ENCODE results near the gene FRMD4A.

DNA sequence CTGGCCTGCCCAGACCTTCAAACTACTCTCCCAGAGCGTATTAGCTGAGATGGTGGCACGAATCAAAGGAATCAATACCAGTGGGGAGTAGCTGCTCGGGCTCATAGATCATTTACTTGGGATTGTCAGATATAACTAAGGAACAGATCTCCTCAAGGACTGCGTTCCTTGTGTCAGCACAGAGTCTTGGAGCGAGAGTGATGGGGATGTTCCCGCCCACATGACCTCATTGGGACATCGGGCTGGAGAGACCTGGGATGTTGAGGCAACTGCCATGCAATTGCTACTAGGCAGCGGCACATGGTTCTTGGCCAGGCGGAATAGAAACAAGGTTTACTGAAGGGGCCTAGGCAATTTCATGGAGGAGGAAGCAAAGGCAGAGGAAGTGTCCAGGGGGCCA, 132.6 kb downstream of the FRMD4A start:
- TF ChIP-seq, protein P1, sequence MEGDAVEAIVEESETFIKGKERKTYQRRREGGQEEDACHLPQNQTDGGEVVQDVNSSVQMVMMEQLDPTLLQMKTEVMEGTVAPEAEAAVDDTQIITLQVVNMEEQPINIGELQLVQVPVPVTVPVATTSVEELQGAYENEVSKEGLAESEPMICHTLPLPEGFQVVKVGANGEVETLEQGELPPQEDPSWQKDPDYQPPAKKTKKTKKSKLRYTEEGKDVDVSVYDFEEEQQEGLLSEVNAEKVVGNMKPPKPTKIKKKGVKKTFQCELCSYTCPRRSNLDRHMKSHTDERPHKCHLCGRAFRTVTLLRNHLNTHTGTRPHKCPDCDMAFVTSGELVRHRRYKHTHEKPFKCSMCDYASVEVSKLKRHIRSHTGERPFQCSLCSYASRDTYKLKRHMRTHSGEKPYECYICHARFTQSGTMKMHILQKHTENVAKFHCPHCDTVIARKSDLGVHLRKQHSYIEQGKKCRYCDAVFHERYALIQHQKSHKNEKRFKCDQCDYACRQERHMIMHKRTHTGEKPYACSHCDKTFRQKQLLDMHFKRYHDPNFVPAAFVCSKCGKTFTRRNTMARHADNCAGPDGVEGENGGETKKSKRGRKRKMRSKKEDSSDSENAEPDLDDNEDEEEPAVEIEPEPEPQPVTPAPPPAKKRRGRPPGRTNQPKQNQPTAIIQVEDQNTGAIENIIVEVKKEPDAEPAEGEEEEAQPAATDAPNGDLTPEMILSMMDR (IDR thresholded peaks at IDR 0.05) = no peak
- no peak for TF ChIP-seq POLR2A (IDR thresholded peaks at IDR 0.05)
- no peak for TF ChIP-seq EP300 (IDR thresholded peaks at IDR 0.05; ENCODE audit: low read depth)
